GM12878 (cell line): ENCODE data around the gene PPP2R3A. TPM values are rescaled to one million over a fixed set of nuclear protein-coding genes. Genes with fewer than 3 reads are reported as not detected.

Source experiments
- ATAC-seq: fragments of 200-7000 bp; cut with Tn5 transposase; 3 replicates; pipeline ENCODE4 v1.9.1; 2020; ENCODE audit warnings: mild to moderate bottlenecking, moderate library complexity
- BruUV-seq: library from RNA; stranded (reverse); fragments of 400-500 nt; replicated peaks from 2 replicates; lab custom pipeline; 2021; lab: Mats Ljungman, UMichigan
- CTCF ChIA-PET: fragments of 300-600 bp; sonication (Branson Sonifier 250); formaldehyde crosslinking; extraction: SDS; loops from one replicate; lab custom pipeline; 2021; ENCODE audit warnings: inconsistent platforms; lab: Yijun Ruan, JAX
- POLR2A ChIA-PET: fragments of 350-600 bp; formaldehyde crosslinking; extraction: SDS; loops from one replicate; lab custom pipeline; 2021; ENCODE audit warnings: inconsistent platforms; lab: Charles Lee
- RAD21 ChIA-PET: fragments of 300-600 bp; sonication (Branson Sonifier 250); formaldehyde crosslinking; loops from one replicate; lab custom pipeline; 2023; ENCODE audit warnings: antibody characterized with exemption; ENCODE audit not compliant: unreplicated experiment; lab: Charles Lee
- SMC1A ChIA-PET: fragments of 300-600 bp; sonication (Branson Sonifier 250); formaldehyde crosslinking; loops from one replicate; lab custom pipeline; 2023; ENCODE audit not compliant: unreplicated experiment, uncharacterized antibody; lab: Charles Lee
- DNase-seq: peaks from one replicate; pipeline ENCODE4 v3.0.0-alpha.2; 2011; ENCODE audit warnings: low read depth, low spot score
- FAIRE-seq: peaks from 3 replicates; lab custom pipeline; 2011; peaks lifted over from hg19 to GRCh38; lab: Jason Lieb, UNC
- H2AFZ ChIP-seq: 2 replicates; pipeline ENCODE4 v1.6.0; 2011; ENCODE audit warnings: low read depth, low read length, control low read depth; ENCODE audit not compliant: control insufficient read depth
- H3K27ac ChIP-seq: 2 replicates; pipeline ENCODE4 v1.5.1; 2011; ENCODE audit warnings: control low read depth; ENCODE audit not compliant: control insufficient read depth, insufficient read depth
- H3K27me3 ChIP-seq, 2 experiments: replicated peaks in 1 of 2; 2 replicates each; pipeline versions ENCODE4 v1.6.0 to v1.6.1; 2011; ENCODE audit warnings: low read length in 1 of 2; ENCODE audit not compliant: control insufficient read depth in 2 of 2, insufficient read depth in 2 of 2
- H3K36me3 ChIP-seq, 2 experiments: 2 replicates each; pipeline ENCODE4 v1.5.1; 2011; ENCODE audit warnings: low read length in 1 of 2; ENCODE audit not compliant: control insufficient read depth in 2 of 2, insufficient read depth in 2 of 2
- H3K4me1 ChIP-seq: 2 replicates; pipeline ENCODE4 v1.6.1; 2011; ENCODE audit warnings: mild to moderate bottlenecking, low read length, moderate library complexity, mixed read lengths; ENCODE audit not compliant: control insufficient read depth, insufficient read depth
- H3K4me2 ChIP-seq: 2 replicates; pipeline ENCODE4 v1.6.0; 2011; ENCODE audit warnings: control low read depth; ENCODE audit not compliant: control insufficient read depth, insufficient read depth
- H3K4me3 ChIP-seq: fragments of 200-600 bp; sonication (generic); 2 replicates; pipeline ENCODE4 v1.5.1; 2016
- H3K79me2 ChIP-seq: 2 replicates; pipeline ENCODE4 v1.6.0; 2011; ENCODE audit warnings: low read length; ENCODE audit not compliant: control insufficient read depth, insufficient read depth
- H3K9ac ChIP-seq: 2 replicates; pipeline ENCODE4 v1.8.0; 2011; ENCODE audit warnings: low read length, control low read depth, mixed read lengths; ENCODE audit not compliant: control insufficient read depth, insufficient read depth
- H3K9me3 ChIP-seq: replicated peaks from 3 replicates; pipeline ENCODE4 v1.5.1; 2011; ENCODE audit warnings: mild to moderate bottlenecking, low read length; ENCODE audit not compliant: control insufficient read depth, insufficient read depth
- H4K20me1 ChIP-seq: 2 replicates; pipeline ENCODE4 v1.6.0; 2011; ENCODE audit not compliant: control insufficient read depth, insufficient read depth
- BCL11A ChIP-seq: IDR thresholded peaks from 2 replicates; pipeline ENCODE4 v1.6.1; 2011; ENCODE audit warnings: low read depth, low read length
- CEBPB ChIP-seq, 2 experiments: fragments of 150-350 bp in 1 of 2; IDR thresholded peaks; 2 replicates each; pipeline ENCODE4 v1.6.1; 2012 to 2014; ENCODE audit warnings: low read depth in 2 of 2, low read length in 2 of 2, borderline replicate concordance in 1 of 2, inconsistent platforms in 1 of 2
- ESRRA ChIP-seq: IDR thresholded peaks from 2 replicates; pipeline ENCODE4 v1.6.1; 2012; ENCODE audit warnings: mild to moderate bottlenecking, low read length, improper control_type of control experiment
- FOXK2 ChIP-seq: fragments of 450-650 bp; IDR thresholded peaks from 2 replicates; pipeline ENCODE4 v1.6.1; 2017; ENCODE audit warnings: mild to moderate bottlenecking, moderate library complexity
- GABPA ChIP-seq: IDR thresholded peaks from 2 replicates; pipeline ENCODE4 v1.6.1; 2014; ENCODE audit warnings: antibody characterized with exemption, low read depth, mild to moderate bottlenecking, inconsistent platforms
- JUNB ChIP-seq: IDR thresholded peaks from 2 replicates; pipeline ENCODE4 v1.6.1; 2016; ENCODE audit warnings: antibody characterized with exemption, mild to moderate bottlenecking
- NRF1 ChIP-seq: conservative IDR thresholded peaks from 2 replicates; pipeline ENCODE4 v1.6.1; 2011; ENCODE audit warnings: mild to moderate bottlenecking, low read depth, low read length, improper control_type of control experiment
- SIX5 ChIP-seq: IDR thresholded peaks from 2 replicates; pipeline ENCODE4 v1.6.1; 2011; ENCODE audit warnings: mild to moderate bottlenecking, low read depth, low read length, moderate library complexity; ENCODE audit not compliant: severe bottlenecking
- SUPT20H ChIP-seq: IDR thresholded peaks from 2 replicates; pipeline ENCODE4 v1.6.1; 2011; ENCODE audit warnings: low read depth, mild to moderate bottlenecking, low read length, moderate library complexity, borderline replicate concordance; ENCODE audit not compliant: control insufficient read depth
- SUZ12 ChIP-seq: fragments of 200-600 bp; sonication (generic); IDR thresholded peaks from one replicate; pipeline ENCODE4 v1.6.1; 2018; ENCODE audit warnings: antibody characterized with exemption, mild to moderate bottlenecking; ENCODE audit not compliant: unreplicated experiment
- whole genome bisulfite sequencing: methylation state at CpG from one replicate; pipeline ENCODE4 v1.1.6; 2016; ENCODE audit warnings: low lambda C conversion rate; ENCODE audit not compliant: insufficient replicate concordance, insufficient coverage; ENCODE audit errors: missing lambda C conversion rate; 5-methylcytosine and 5-hydroxymethylcytosine counted together
- in situ Hi-C: fragments of 300-500 bp; cut with MboI; formaldehyde crosslinking; loops from 9 replicates; pipeline ENCODE4 v1.14.3; 2018; ENCODE audit warnings: mixed read lengths
- intact Hi-C: fragments of 100-400 bp; cut with micrococcal nuclease; formaldehyde crosslinking; loops from one replicate; pipeline ENCODE4 v1.14.2; 2022; ENCODE audit not compliant: unreplicated experiment
- polyA plus RNA-seq, 11 experiments: library from polyadenylated mRNA; depleted of rRNA in 4 of 11; unstranded in 6 of 11; stranded (reverse) in 5 of 11; fragments of >200 nt; fragmentation: Nextera tagmentation in 4 of 11; fragmentation: Illumina TruSeq in 1 of 11; extraction: Ambion mirVana in 4 of 11; extraction: Trizol in 1 of 11; gene quantifications; 1 replicate in 1 of 11; 2 replicates in 10 of 11; pipeline versions ENCODE4 v1.2.1 to v1.2.3, GENCODE V29; 2011 to 2016; ENCODE audit warnings: inconsistent platforms in 2 of 11, missing spikeins in 2 of 11, low read depth in 1 of 11
- total RNA-seq, 4 experiments: library from RNA; depleted of rRNA in 3 of 4; stranded (reverse); fragments of >200 nt in 3 of 4; fragmentation: Illumina TruSeq in 1 of 4; extraction: Trizol in 1 of 4; gene quantifications; 2 replicates each; pipeline versions ENCODE4 v1.2.1 to v1.2.3, GENCODE V29; 2013 to 2021
- TF ChIP-seq, protein P1 (sequence below): IDR thresholded peaks from 2 replicates; pipeline ENCODE4 v1.6.1; 2012; ENCODE audit warnings: low read depth, low read length, improper control_type of control experiment
- TF ChIP-seq, protein P2 (sequence below): fragments of 450-650 bp; IDR thresholded peaks from 2 replicates; pipeline ENCODE4 v1.6.1; 2017; ENCODE audit warnings: mild to moderate bottlenecking, moderate library complexity
- TF ChIP-seq, protein P3 (sequence below): fragments of 450-650 bp; IDR thresholded peaks from 2 replicates; pipeline ENCODE4 v1.6.1; 2017; ENCODE audit warnings: mild to moderate bottlenecking, low read depth, inconsistent platforms; ENCODE audit not compliant: poor library complexity, severe bottlenecking

The PPP2R3A gene
- total and polyA plus RNA-seq, 10 of the 15 experiments (the other 5 are each of a cell fraction or from before 2014, with no cell fraction given), result under 0.01 to 0.16 (median 0.06) TPM; not detected in 5

DNA sequence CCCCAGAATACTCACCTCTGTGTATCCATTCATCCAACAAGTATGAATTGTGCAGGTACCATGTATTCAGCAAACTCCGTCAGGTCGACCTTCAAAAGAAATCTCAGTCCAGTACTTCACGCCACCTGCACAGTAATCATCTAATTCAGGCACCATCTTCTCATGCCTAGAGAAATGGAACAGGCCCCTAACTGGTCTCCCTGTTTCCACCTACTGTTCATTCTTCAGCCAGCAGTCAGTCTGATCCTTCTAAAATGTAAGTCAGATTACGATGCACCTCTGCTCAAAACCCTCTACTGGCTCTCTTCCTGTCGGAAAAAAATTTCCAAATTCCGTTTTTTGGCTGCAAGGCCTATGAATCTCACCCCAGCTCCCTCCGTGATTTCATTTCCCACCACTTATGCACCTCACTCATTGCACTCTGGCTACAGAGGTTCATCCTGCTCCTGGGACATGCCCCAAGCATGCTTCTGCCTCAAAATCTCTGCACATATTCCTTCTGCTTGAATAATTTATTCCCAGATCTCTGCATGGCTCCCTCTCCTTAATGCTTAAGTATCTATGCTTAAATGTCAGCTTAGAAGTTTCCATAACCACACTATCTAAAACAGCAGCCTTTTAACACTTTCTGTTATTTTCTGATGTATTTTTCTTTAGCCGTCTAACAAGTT lies 47.5 kb upstream of the PPP2R3A start:
- Histone ChIP-seq H3K4me3 (no peak overlapping the region), H3K36me3 (no peaks in the 10 kb centered on the region), H3K4me1 (no peaks in the 10 kb centered on the region), H3K9ac (no peak overlapping the region), H3K27ac (no peak overlapping the region), H2AFZ (no peak overlapping the region)
- ATAC-seq, result no peak
- intact Hi-C loops, result loop anchor here (2.0 kb wide), 1 partner anchor 125 kb away; no protein-coding TSS in a partner anchor
- CTCF ChIA-PET, result interaction anchor here (0.7 to 3.8 kb wide), 3 partner anchors 83 to 131 kb away, joined by 3 to 18 read pairs (median 3); no protein-coding TSS in a partner anchor
- RAD21 ChIA-PET, result no interaction called here
- in situ Hi-C loops, result no loop called here
- TF ChIP-seq, protein P1, sequence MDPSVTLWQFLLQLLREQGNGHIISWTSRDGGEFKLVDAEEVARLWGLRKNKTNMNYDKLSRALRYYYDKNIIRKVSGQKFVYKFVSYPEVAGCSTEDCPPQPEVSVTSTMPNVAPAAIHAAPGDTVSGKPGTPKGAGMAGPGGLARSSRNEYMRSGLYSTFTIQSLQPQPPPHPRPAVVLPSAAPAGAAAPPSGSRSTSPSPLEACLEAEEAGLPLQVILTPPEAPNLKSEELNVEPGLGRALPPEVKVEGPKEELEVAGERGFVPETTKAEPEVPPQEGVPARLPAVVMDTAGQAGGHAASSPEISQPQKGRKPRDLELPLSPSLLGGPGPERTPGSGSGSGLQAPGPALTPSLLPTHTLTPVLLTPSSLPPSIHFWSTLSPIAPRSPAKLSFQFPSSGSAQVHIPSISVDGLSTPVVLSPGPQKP, result no peak
- TF ChIP-seq BCL11A (no peak), GABPA (no peak), SUPT20H (no peak), SUZ12 (no peak), ESRRA (no peak), SIX5 (no peak), FOXK2 (no peak), NRF1 (no peak), JUNB (no peak), CEBPB (IDR thresholded peaks at IDR 0.05; ENCODE audit: borderline replicate concordance in 1 of 2, low read depth in 2 of 2, low read length in 2 of 2) (no peak)
- TF ChIP-seq, protein P2, sequence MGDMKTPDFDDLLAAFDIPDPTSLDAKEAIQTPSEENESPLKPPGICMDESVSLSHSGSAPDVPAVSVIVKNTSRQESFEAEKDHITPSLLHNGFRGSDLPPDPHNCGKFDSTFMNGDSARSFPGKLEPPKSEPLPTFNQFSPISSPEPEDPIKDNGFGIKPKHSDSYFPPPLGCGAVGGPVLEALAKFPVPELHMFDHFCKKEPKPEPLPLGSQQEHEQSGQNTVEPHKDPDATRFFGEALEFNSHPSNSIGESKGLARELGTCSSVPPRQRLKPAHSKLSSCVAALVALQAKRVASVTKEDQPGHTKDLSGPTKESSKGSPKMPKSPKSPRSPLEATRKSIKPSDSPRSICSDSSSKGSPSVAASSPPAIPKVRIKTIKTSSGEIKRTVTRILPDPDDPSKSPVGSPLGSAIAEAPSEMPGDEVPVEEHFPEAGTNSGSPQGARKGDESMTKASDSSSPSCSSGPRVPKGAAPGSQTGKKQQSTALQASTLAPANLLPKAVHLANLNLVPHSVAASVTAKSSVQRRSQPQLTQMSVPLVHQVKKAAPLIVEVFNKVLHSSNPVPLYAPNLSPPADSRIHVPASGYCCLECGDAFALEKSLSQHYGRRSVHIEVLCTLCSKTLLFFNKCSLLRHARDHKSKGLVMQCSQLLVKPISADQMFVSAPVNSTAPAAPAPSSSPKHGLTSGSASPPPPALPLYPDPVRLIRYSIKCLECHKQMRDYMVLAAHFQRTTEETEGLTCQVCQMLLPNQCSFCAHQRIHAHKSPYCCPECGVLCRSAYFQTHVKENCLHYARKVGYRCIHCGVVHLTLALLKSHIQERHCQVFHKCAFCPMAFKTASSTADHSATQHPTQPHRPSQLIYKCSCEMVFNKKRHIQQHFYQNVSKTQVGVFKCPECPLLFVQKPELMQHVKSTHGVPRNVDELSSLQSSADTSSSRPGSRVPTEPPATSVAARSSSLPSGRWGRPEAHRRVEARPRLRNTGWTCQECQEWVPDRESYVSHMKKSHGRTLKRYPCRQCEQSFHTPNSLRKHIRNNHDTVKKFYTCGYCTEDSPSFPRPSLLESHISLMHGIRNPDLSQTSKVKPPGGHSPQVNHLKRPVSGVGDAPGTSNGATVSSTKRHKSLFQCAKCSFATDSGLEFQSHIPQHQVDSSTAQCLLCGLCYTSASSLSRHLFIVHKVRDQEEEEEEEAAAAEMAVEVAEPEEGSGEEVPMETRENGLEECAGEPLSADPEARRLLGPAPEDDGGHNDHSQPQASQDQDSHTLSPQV, result no peak
- TF ChIP-seq, protein P3, sequence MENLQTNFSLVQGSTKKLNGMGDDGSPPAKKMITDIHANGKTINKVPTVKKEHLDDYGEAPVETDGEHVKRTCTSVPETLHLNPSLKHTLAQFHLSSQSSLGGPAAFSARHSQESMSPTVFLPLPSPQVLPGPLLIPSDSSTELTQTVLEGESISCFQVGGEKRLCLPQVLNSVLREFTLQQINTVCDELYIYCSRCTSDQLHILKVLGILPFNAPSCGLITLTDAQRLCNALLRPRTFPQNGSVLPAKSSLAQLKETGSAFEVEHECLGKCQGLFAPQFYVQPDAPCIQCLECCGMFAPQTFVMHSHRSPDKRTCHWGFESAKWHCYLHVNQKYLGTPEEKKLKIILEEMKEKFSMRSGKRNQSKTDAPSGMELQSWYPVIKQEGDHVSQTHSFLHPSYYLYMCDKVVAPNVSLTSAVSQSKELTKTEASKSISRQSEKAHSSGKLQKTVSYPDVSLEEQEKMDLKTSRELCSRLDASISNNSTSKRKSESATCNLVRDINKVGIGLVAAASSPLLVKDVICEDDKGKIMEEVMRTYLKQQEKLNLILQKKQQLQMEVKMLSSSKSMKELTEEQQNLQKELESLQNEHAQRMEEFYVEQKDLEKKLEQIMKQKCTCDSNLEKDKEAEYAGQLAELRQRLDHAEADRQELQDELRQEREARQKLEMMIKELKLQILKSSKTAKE, result no peak
- TF ChIP-seq, all 136 proteins: peak for 0
- no peak for FAIRE-seq
- H3K9me3 ChIP-seq, result no peaks in the 10 kb centered on the region
- H4K20me1 ChIP-seq, result no peaks in the 10 kb centered on the region
- no TSS peak for BruUV-seq
- no peaks in the 10 kb centered on the region; a peak in 1 of 4 replicates for H3K27me3 ChIP-seq
- DNase-seq, result no peak
- H3K79me2 ChIP-seq, result no peaks in the 10 kb centered on the region
- POLR2A ChIA-PET, result no interaction called here
- SMC1A ChIA-PET, result no interaction called here
- 44% methylated on average over 8 of the region's 8 CpGs for WGBS
- no peak overlapping the region for H3K4me2 ChIP-seq
